WTC11 (cell line): ENCODE measurements around the gene CRCP.
"Not testable (repeated sequence)": the region's sequence is repeated elsewhere in the genome, so short reads cannot be mapped to it uniquely, and the experiment has no call there.

Experiments used
- CREB1 ChIP-seq: sonication (generic); formaldehyde crosslinking; IDR thresholded peaks from 2 replicates; pipeline ENCODE4 v1.8.0; 2023; ENCODE audit warnings: mild to moderate bottlenecking, missing genetic modification reagents
- CTCF ChIP-seq: fragments of 200-600 bp; IDR thresholded peaks from 2 replicates; pipeline ENCODE4 v1.8.0; 2022; ENCODE audit warnings: antibody characterized with exemption
- ZNF317 ChIP-seq: sonication (generic); formaldehyde crosslinking; IDR thresholded peaks from 2 replicates; pipeline ENCODE4 v1.8.1; 2023; ENCODE audit warnings: low read depth, mild to moderate bottlenecking, moderate library complexity, missing genetic modification reagents, borderline replicate concordance
- ZSCAN18 ChIP-seq: fragments of 250-450 bp; sonication (Bioruptor Pico); IDR thresholded peaks from 2 replicates; pipeline ENCODE4 v2.1.2; 2022; ENCODE audit warnings: mild to moderate bottlenecking, moderate library complexity

- not testable (repeated sequence) for TF ChIP-seq CTCF; ZNF317 (CRISPR knock-in tag); CREB1; ZSCAN18
These were observed 9.9 kb downstream of the CRCP start for GRCh38 chr7:66124569-66124861.
